ENCODE measurements around the gene LRRC3. TPM values are rescaled to one million over a fixed set of nuclear protein-coding genes. Genes with fewer than 3 reads are reported as not detected.

The LRRC3 gene
- total RNA-seq, 1 experiment from 2014 or later, result 0.48 TPM

DNA sequence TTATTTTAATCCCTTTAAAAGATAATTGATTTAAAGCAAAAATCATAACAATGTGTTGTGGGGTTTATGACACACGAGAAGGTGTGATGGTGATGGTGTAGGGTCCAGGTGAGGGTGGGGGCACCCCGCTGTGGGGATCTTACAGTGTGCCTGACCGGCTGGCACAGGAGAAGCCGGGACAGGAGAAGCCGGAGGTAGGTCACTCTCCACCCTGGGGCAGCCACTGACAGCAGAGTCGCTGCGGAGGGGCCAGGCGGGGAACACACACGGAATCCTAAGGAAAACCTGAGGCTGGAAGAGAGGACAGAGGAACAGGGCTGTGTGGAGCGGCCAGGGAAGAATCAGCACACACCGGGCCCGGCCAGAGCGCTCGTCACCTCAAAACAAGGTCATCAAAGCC, 4.3 kb upstream of the LRRC3 start:
- no TSS peak for BruUV-seq (replicated peaks)
- CTCF ChIA-PET, result no interaction called here
- H3K27ac ChIP-seq, result no peak overlapping the region
- H3K4me2 ChIP-seq, result no peak overlapping the region
- peaks cover 75% of the 10 kb centered on the region for H3K27me3 ChIP-seq (ENCODE audit: insufficient read depth, low read depth)
- no peaks in the 10 kb centered on the region for H3K9me3 ChIP-seq (ENCODE audit: insufficient read depth, low read depth)
- no peaks in the 10 kb centered on the region for H3K4me1 ChIP-seq (replicated peaks; ENCODE audit: insufficient read depth)
- intact Hi-C loops (cut with micrococcal nuclease; ENCODE audit: unreplicated experiment), result no loop called here
- H4K20me1 ChIP-seq (ENCODE audit: insufficient read depth), result no peaks in the 10 kb centered on the region
- H3K79me2 ChIP-seq (ENCODE audit: low read depth), result no peaks in the 10 kb centered on the region
- TF ChIP-seq, protein P1, sequence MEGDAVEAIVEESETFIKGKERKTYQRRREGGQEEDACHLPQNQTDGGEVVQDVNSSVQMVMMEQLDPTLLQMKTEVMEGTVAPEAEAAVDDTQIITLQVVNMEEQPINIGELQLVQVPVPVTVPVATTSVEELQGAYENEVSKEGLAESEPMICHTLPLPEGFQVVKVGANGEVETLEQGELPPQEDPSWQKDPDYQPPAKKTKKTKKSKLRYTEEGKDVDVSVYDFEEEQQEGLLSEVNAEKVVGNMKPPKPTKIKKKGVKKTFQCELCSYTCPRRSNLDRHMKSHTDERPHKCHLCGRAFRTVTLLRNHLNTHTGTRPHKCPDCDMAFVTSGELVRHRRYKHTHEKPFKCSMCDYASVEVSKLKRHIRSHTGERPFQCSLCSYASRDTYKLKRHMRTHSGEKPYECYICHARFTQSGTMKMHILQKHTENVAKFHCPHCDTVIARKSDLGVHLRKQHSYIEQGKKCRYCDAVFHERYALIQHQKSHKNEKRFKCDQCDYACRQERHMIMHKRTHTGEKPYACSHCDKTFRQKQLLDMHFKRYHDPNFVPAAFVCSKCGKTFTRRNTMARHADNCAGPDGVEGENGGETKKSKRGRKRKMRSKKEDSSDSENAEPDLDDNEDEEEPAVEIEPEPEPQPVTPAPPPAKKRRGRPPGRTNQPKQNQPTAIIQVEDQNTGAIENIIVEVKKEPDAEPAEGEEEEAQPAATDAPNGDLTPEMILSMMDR (conservative IDR thresholded peaks at IDR 0.05), result no peak
- TF ChIP-seq EZH2 (IDR thresholded peaks at IDR 0.05; ENCODE audit: low read depth), result no peak
- H3K9me2 ChIP-seq (ENCODE audit: insufficient read depth), result no peaks in the 10 kb centered on the region
- H3F3A ChIP-seq (ENCODE audit: insufficient read depth, low read depth), result no peaks in the 10 kb centered on the region
- H2AFZ ChIP-seq, result no peak overlapping the region
- POLR2A ChIA-PET (ENCODE audit: unreplicated experiment), result no interaction called here
- no peak for DNase-seq
- H3K36me3 ChIP-seq (ENCODE audit: low read depth), result no peaks in the 10 kb centered on the region
- H3K4me3 ChIP-seq, result no peak overlapping the region

- Histone ChIP-seq H3F3A (ENCODE audit: insufficient read depth, low read depth) (no peaks in the 10 kb centered on the region), H4K20me1 (ENCODE audit: insufficient read depth) (no peaks in the 10 kb centered on the region), H2AFZ (no peak overlapping the region), H3K79me2 (ENCODE audit: low read depth) (no peaks in the 10 kb centered on the region), H3K36me3 (ENCODE audit: low read depth) (no peaks in the 10 kb centered on the region), H3K9me2 (ENCODE audit: insufficient read depth) (no peaks in the 10 kb centered on the region), H3K27ac (no peak overlapping the region), H3K4me1 (replicated peaks; ENCODE audit: insufficient read depth) (no peaks in the 10 kb centered on the region), H3K4me3 (no peak overlapping the region), H3K27me3 (ENCODE audit: insufficient read depth, low read depth) (peaks cover 56% of the 10 kb centered on the region), H3K9me3 (ENCODE audit: insufficient read depth, low read depth) (no peaks in the 10 kb centered on the region), H3K4me2 (no peak overlapping the region)
- ChIA-PET POLR2A (ENCODE audit: unreplicated experiment) (no interaction called here), CTCF (no interaction called here)
- no peak for DNase-seq
- no TSS peak for BruUV-seq (replicated peaks)
- intact Hi-C loops (cut with micrococcal nuclease; ENCODE audit: unreplicated experiment), result no loop called here
- TF ChIP-seq EZH2 (IDR thresholded peaks at IDR 0.05; ENCODE audit: low read depth), result no peak
- TF ChIP-seq, protein P1 (conservative IDR thresholded peaks at IDR 0.05), result no peak
These were observed 2.2 kb upstream of the LRRC3 start for GRCh38 chr21:44453120-44453519.

GRCh38 chr21:44454058-44454457, 1.3 kb upstream of the LRRC3 start:
- no TSS peak for BruUV-seq (replicated peaks)
- intact Hi-C loops (cut with micrococcal nuclease; ENCODE audit: unreplicated experiment), result no loop called here
- Histone ChIP-seq H2AFZ (no peak overlapping the region), H3K4me3 (no peak overlapping the region), H3K9me3 (ENCODE audit: insufficient read depth, low read depth) (no peaks in the 10 kb centered on the region), H3K36me3 (ENCODE audit: low read depth) (no peaks in the 10 kb centered on the region), H3K4me2 (no peak overlapping the region), H3K27me3 (ENCODE audit: insufficient read depth, low read depth) (peaks cover 46% of the 10 kb centered on the region), H4K20me1 (ENCODE audit: insufficient read depth) (no peaks in the 10 kb centered on the region), H3K4me1 (replicated peaks; ENCODE audit: insufficient read depth) (no peaks in the 10 kb centered on the region), H3K9me2 (ENCODE audit: insufficient read depth) (no peaks in the 10 kb centered on the region), H3K27ac (no peak overlapping the region), H3K79me2 (ENCODE audit: low read depth) (no peaks in the 10 kb centered on the region), H3F3A (ENCODE audit: insufficient read depth, low read depth) (no peaks in the 10 kb centered on the region)
- DNase-seq, result no peak
- TF ChIP-seq, protein P1 (conservative IDR thresholded peaks at IDR 0.05), result no peak
- no peak for TF ChIP-seq EZH2 (IDR thresholded peaks at IDR 0.05; ENCODE audit: low read depth)
- CTCF ChIA-PET, result no interaction called here
- POLR2A ChIA-PET (ENCODE audit: unreplicated experiment), result no interaction called here
